AG10803 (cell line): Measurements from ENCODE around the gene CAMK1G.

ENCODE experiments used
- DNase-seq: peaks from one replicate; pipeline ENCODE4 v3.0.0; 2010; ENCODE audit warnings: low read depth
- H3K4me3 ChIP-seq: 2 replicates; pipeline ENCODE4 v1.5.1; 2011; ENCODE audit warnings: mild to moderate bottlenecking, low read length, control low read depth
- CTCF ChIP-seq: conservative IDR thresholded peaks from 2 replicates; pipeline ENCODE4 v1.5.1; 2011; ENCODE audit warnings: mild to moderate bottlenecking, low read length, control low read depth, inconsistent platforms

The CAMK1G gene

GRCh38 chr1:209583408-209583807, at the start of gene CAMK1G:
Gene CAMK1G, plus strand, starts transcription at chr1:209583714. Its CDS starts 11,270 bp downstream, at chr1:209594984.
- peak within 1 kb of the TSS; percentile 32 for H3K4me3 ChIP-seq
- peak; percentile 78 for DNase-seq
- no peak for TF ChIP-seq CTCF

GRCh38 chr1:209534496-209535250, 48.8 kb upstream of the CAMK1G start:
- no peak for TF ChIP-seq CTCF
- DNase-seq, result no peak
- H3K4me3 ChIP-seq, result no peak overlapping the region

- H3K4me3 ChIP-seq, result no peak overlapping the region
- DNase-seq, result no peak
- no peak for TF ChIP-seq CTCF
These were observed 46.7 kb upstream of the CAMK1G start for GRCh38 chr1:209536843-209537242.

DNA sequence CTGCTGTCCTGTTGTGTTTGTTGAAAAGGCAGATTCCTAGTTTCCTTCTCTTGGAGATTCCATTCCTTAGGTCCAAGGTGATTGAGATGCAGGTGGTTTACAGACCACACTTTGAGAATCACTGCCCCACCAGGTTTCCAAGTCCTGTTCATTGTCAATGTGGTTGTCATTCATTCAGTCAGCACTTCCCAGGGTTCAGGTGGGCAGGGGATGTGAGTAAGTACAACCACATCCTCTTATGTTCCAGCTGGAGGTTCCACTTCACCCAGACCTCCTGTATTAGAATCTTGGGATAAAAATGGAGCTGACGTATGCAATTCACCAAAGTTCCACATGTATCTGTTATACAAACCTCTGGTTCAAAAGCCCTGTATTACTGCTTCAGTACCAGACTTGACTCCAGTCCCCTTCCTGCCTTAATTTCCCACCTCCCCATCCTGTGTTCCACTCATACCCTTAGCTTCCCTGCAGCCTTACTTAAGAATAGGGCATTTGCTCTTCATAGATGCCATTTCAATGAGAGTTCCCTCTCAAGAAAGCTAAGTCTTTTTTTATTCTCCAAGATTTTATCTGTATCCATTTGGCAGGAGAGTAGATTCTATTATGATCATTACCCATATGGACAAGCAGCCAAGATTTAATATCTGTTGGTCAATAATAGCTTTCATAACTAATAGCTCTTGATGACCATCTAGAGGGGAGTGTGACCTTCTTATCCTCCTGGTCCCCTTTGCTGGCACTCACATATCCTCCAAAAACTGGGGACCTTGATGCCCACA, 46.0 kb upstream of the CAMK1G start:
- no peak for DNase-seq
- H3K4me3 ChIP-seq, result no peak overlapping the region
- no peak for TF ChIP-seq CTCF

DNA sequence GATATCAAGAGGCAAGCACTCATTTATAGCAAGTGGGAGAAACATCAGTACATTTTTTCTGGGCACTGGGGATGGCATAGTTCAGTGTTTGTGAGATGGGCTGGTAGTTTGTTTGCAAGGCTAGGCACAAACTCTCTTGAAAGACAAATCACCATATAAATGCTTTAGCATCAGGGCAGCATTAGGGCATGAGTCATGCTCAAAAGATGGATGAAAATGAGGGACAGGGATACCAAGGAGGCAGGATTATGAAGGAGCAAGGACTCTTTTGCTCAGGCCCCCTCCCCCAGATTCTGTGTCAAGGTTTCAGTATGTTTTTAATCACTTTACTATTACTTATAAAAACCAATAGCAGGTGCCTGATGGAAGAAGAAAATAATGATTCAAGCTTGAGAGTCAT, 43.9 kb upstream of the CAMK1G start:
- no peak for TF ChIP-seq CTCF
- no peak overlapping the region for H3K4me3 ChIP-seq
- no peak for DNase-seq

GRCh38 chr1:209542585-209542984, 40.9 kb upstream of the CAMK1G start:
- TF ChIP-seq CTCF, result no peak
- no peak overlapping the region for H3K4me3 ChIP-seq
- no peak for DNase-seq

GRCh38 chr1:209544098-209544497, 39.4 kb upstream of the CAMK1G start:
- no peak overlapping the region for H3K4me3 ChIP-seq
- TF ChIP-seq CTCF, result no peak
- no peak for DNase-seq
